ENCODE measurements around the gene RTRAF. TPM values are rescaled to one million over a fixed set of nuclear protein-coding genes. Genes with fewer than 3 reads are reported as not detected.

Gene RTRAF
- total RNA-seq, 1 experiment from 2014 or later: 784 TPM

GRCh38 chr14:52043690-52044089, 54.3 kb downstream of the RTRAF start:
- peak; percentile 77 for DNase-seq
- H3K4me1 ChIP-seq (ENCODE audit: low read length): no peaks in the 10 kb centered on the region
- no peaks in the 10 kb centered on the region for H4K20me1 ChIP-seq (ENCODE audit: insufficient read depth, low read depth, low read length)
- no peak overlapping the region for H3K27ac ChIP-seq (ENCODE audit: low read length)
- H3K9ac ChIP-seq (ENCODE audit: low read length): no peak overlapping the region
- H3K9me3 ChIP-seq (ENCODE audit: low read length): no peaks in the 10 kb centered on the region
- no peaks in the 10 kb centered on the region for H3K9me2 ChIP-seq (replicated peaks; ENCODE audit: insufficient read depth, low read length)
- no peak overlapping the region for H3K4me2 ChIP-seq (ENCODE audit: low read depth, low read length, poor library complexity, severe bottlenecking)
- H2AFZ ChIP-seq (ENCODE audit: low read length): no peak overlapping the region
- H3K36me3 ChIP-seq (ENCODE audit: insufficient read depth, low read length): no peaks in the 10 kb centered on the region
- H3K79me2 ChIP-seq (ENCODE audit: low read length): no peaks in the 10 kb centered on the region
- no peaks in the 10 kb centered on the region for H3K27me3 ChIP-seq (ENCODE audit: low read length)
- no peak overlapping the region for H3K4me3 ChIP-seq (ENCODE audit: low read length)

- H3K9ac ChIP-seq (ENCODE audit: low read length): no peak overlapping the region
- no peaks in the 10 kb centered on the region for H3K9me2 ChIP-seq (replicated peaks; ENCODE audit: insufficient read depth, low read length)
- H3K4me1 ChIP-seq (ENCODE audit: low read length): no peaks in the 10 kb centered on the region
- H3K36me3 ChIP-seq (ENCODE audit: insufficient read depth, low read length): no peaks in the 10 kb centered on the region
- no peaks in the 10 kb centered on the region for H4K20me1 ChIP-seq (ENCODE audit: insufficient read depth, low read depth, low read length)
- H3K4me2 ChIP-seq (ENCODE audit: low read depth, low read length, poor library complexity, severe bottlenecking): no peak overlapping the region
- H2AFZ ChIP-seq (ENCODE audit: low read length): no peak overlapping the region
- no peaks in the 10 kb centered on the region for H3K79me2 ChIP-seq (ENCODE audit: low read length)
- H3K27ac ChIP-seq (ENCODE audit: low read length): no peak overlapping the region
- H3K27me3 ChIP-seq (ENCODE audit: low read length): no peaks in the 10 kb centered on the region
- no peaks in the 10 kb centered on the region for H3K9me3 ChIP-seq (ENCODE audit: low read length)
- H3K4me3 ChIP-seq (ENCODE audit: low read length): no peak overlapping the region
- DNase-seq: no peak
Measured at GRCh38 chr14:52044791-52045522, 55.6 kb downstream of the RTRAF start.

GRCh38 chr14:52046376-52046917, 57.1 kb downstream of the RTRAF start:
- H2AFZ ChIP-seq (ENCODE audit: low read length): no peak overlapping the region
- no peak for DNase-seq
- no peak overlapping the region for H3K9ac ChIP-seq (ENCODE audit: low read length)
- no peaks in the 10 kb centered on the region for H3K27me3 ChIP-seq (ENCODE audit: low read length)
- H3K9me2 ChIP-seq (replicated peaks; ENCODE audit: insufficient read depth, low read length): no peaks in the 10 kb centered on the region
- no peaks in the 10 kb centered on the region for H3K4me1 ChIP-seq (ENCODE audit: low read length)
- H3K9me3 ChIP-seq (ENCODE audit: low read length): no peaks in the 10 kb centered on the region
- no peaks in the 10 kb centered on the region for H3K79me2 ChIP-seq (ENCODE audit: low read length)
- H4K20me1 ChIP-seq (ENCODE audit: insufficient read depth, low read depth, low read length): no peaks in the 10 kb centered on the region
- H3K27ac ChIP-seq (ENCODE audit: low read length): no peak overlapping the region
- no peak overlapping the region for H3K4me2 ChIP-seq (ENCODE audit: low read depth, low read length, poor library complexity, severe bottlenecking)
- H3K36me3 ChIP-seq (ENCODE audit: insufficient read depth, low read length): no peaks in the 10 kb centered on the region
- H3K4me3 ChIP-seq (ENCODE audit: low read length): no peak overlapping the region

- no peaks in the 10 kb centered on the region for H3K4me1 ChIP-seq (ENCODE audit: low read length)
- no peak overlapping the region for H3K9ac ChIP-seq (ENCODE audit: low read length)
- no peaks in the 10 kb centered on the region for H3K36me3 ChIP-seq (ENCODE audit: insufficient read depth, low read length)
- no peaks in the 10 kb centered on the region for H3K27me3 ChIP-seq (ENCODE audit: low read length)
- no peaks in the 10 kb centered on the region for H4K20me1 ChIP-seq (ENCODE audit: insufficient read depth, low read depth, low read length)
- DNase-seq: no peak
- H3K4me3 ChIP-seq (ENCODE audit: low read length): no peak overlapping the region
- no peaks in the 10 kb centered on the region for H3K9me2 ChIP-seq (replicated peaks; ENCODE audit: insufficient read depth, low read length)
- no peak overlapping the region for H3K27ac ChIP-seq (ENCODE audit: low read length)
- H3K9me3 ChIP-seq (ENCODE audit: low read length): no peaks in the 10 kb centered on the region
- H3K79me2 ChIP-seq (ENCODE audit: low read length): no peaks in the 10 kb centered on the region
- no peak overlapping the region for H3K4me2 ChIP-seq (ENCODE audit: low read depth, low read length, poor library complexity, severe bottlenecking)
- H2AFZ ChIP-seq (ENCODE audit: low read length): no peak overlapping the region
Measured at GRCh38 chr14:52048116-52048515, 58.8 kb downstream of the RTRAF start.

GRCh38 chr14:52048641-52049204, 59.4 kb downstream of the RTRAF start:
- H3K4me3 ChIP-seq (ENCODE audit: low read length): no peak overlapping the region
- no peaks in the 10 kb centered on the region for H3K9me3 ChIP-seq (ENCODE audit: low read length)
- H3K9ac ChIP-seq (ENCODE audit: low read length): no peak overlapping the region
- no peak for DNase-seq
- no peak overlapping the region for H2AFZ ChIP-seq (ENCODE audit: low read length)
- no peak overlapping the region for H3K27ac ChIP-seq (ENCODE audit: low read length)
- no peaks in the 10 kb centered on the region for H3K27me3 ChIP-seq (ENCODE audit: low read length)
- H3K4me1 ChIP-seq (ENCODE audit: low read length): no peaks in the 10 kb centered on the region
- H3K4me2 ChIP-seq (ENCODE audit: low read depth, low read length, poor library complexity, severe bottlenecking): no peak overlapping the region
- H3K79me2 ChIP-seq (ENCODE audit: low read length): no peaks in the 10 kb centered on the region
- H3K36me3 ChIP-seq (ENCODE audit: insufficient read depth, low read length): no peaks in the 10 kb centered on the region
- no peaks in the 10 kb centered on the region for H4K20me1 ChIP-seq (ENCODE audit: insufficient read depth, low read depth, low read length)
- H3K9me2 ChIP-seq (replicated peaks; ENCODE audit: insufficient read depth, low read length): no peaks in the 10 kb centered on the region

- Histone ChIP-seq H3K9me3 (ENCODE audit: low read length) (no peaks in the 10 kb centered on the region), H3K9ac (ENCODE audit: low read length) (no peak overlapping the region)
- no peak for DNase-seq
Measured at GRCh38 chr14:52049271-52049670, 59.9 kb downstream of the RTRAF start.

GRCh38 chr14:52049721-52050588, 60.6 kb downstream of the RTRAF start:
- no peaks in the 10 kb centered on the region for H3K36me3 ChIP-seq (ENCODE audit: insufficient read depth, low read length)
- no peaks in the 10 kb centered on the region for H4K20me1 ChIP-seq (ENCODE audit: insufficient read depth, low read depth, low read length)
- H3K9me3 ChIP-seq (ENCODE audit: low read length): no peaks in the 10 kb centered on the region
- H3K4me3 ChIP-seq (ENCODE audit: low read length): no peak overlapping the region
- no peaks in the 10 kb centered on the region for H3K4me1 ChIP-seq (ENCODE audit: low read length)
- no peaks in the 10 kb centered on the region for H3K79me2 ChIP-seq (ENCODE audit: low read length)
- H3K27ac ChIP-seq (ENCODE audit: low read length): no peak overlapping the region
- H2AFZ ChIP-seq (ENCODE audit: low read length): no peak overlapping the region
- H3K27me3 ChIP-seq (ENCODE audit: low read length): no peaks in the 10 kb centered on the region
- DNase-seq: no peak
- no peak overlapping the region for H3K9ac ChIP-seq (ENCODE audit: low read length)
- no peaks in the 10 kb centered on the region for H3K9me2 ChIP-seq (replicated peaks; ENCODE audit: insufficient read depth, low read length)
- no peak overlapping the region for H3K4me2 ChIP-seq (ENCODE audit: low read depth, low read length, poor library complexity, severe bottlenecking)

More at GRCh38 chr14:52049271-52049670, 59.9 kb downstream of the RTRAF start:
- H2AFZ ChIP-seq (ENCODE audit: low read length): no peak overlapping the region
- no peak overlapping the region for H3K27ac ChIP-seq (ENCODE audit: low read length)
- no peaks in the 10 kb centered on the region for H3K9me2 ChIP-seq (replicated peaks; ENCODE audit: insufficient read depth, low read length)
- no peaks in the 10 kb centered on the region for H4K20me1 ChIP-seq (ENCODE audit: insufficient read depth, low read depth, low read length)
- no peaks in the 10 kb centered on the region for H3K4me1 ChIP-seq (ENCODE audit: low read length)
- no peak overlapping the region for H3K4me3 ChIP-seq (ENCODE audit: low read length)
- no peak overlapping the region for H3K4me2 ChIP-seq (ENCODE audit: low read depth, low read length, poor library complexity, severe bottlenecking)
- no peaks in the 10 kb centered on the region for H3K36me3 ChIP-seq (ENCODE audit: insufficient read depth, low read length)
- no peaks in the 10 kb centered on the region for H3K79me2 ChIP-seq (ENCODE audit: low read length)
- H3K27me3 ChIP-seq (ENCODE audit: low read length): no peaks in the 10 kb centered on the region

- no peaks in the 10 kb centered on the region for H3K79me2 ChIP-seq (ENCODE audit: low read length)
- H2AFZ ChIP-seq (ENCODE audit: low read length): no peak overlapping the region
- DNase-seq: no peak
- no peaks in the 10 kb centered on the region for H4K20me1 ChIP-seq (ENCODE audit: insufficient read depth, low read depth, low read length)
- H3K9me2 ChIP-seq (replicated peaks; ENCODE audit: insufficient read depth, low read length): no peaks in the 10 kb centered on the region
- H3K27ac ChIP-seq (ENCODE audit: low read length): no peak overlapping the region
- H3K4me3 ChIP-seq (ENCODE audit: low read length): no peak overlapping the region
- H3K36me3 ChIP-seq (ENCODE audit: insufficient read depth, low read length): no peaks in the 10 kb centered on the region
- H3K4me2 ChIP-seq (ENCODE audit: low read depth, low read length, poor library complexity, severe bottlenecking): no peak overlapping the region
- no peaks in the 10 kb centered on the region for H3K9me3 ChIP-seq (ENCODE audit: low read length)
- no peaks in the 10 kb centered on the region for H3K27me3 ChIP-seq (ENCODE audit: low read length)
- H3K4me1 ChIP-seq (ENCODE audit: low read length): no peaks in the 10 kb centered on the region
- no peak overlapping the region for H3K9ac ChIP-seq (ENCODE audit: low read length)
Measured at GRCh38 chr14:52051251-52051650, 61.9 kb downstream of the RTRAF start.

All from Karpas-422 (cell line).